Body of pancreas (tissue), 4 donors: ENCODE results near the gene NLRP12. TPM values are rescaled to one million over a fixed set of nuclear protein-coding genes. Genes with fewer than 3 reads are reported as not detected.

Experiments
- ATAC-seq: fragments of 150-250 bp; one replicate; pipeline ENCODE4 v1.9.1; 2016
- DNase-seq, 4 donors: peaks; one replicate each; pipeline ENCODE4 v3.0.0-alpha.2; 2019
- H3K27ac ChIP-seq, 4 donors: fragments of 200-600 bp; sonication (generic); 1 replicate in 3 of 4; 2 replicates in 1 of 4; pipeline versions ENCODE4 v1.5.1 to v1.6.1; 2016 to 2019; ENCODE audit warnings: mild to moderate bottlenecking in 1 of 4, mixed read lengths in 1 of 4, moderate library complexity in 1 of 4
- H3K27me3 ChIP-seq, 2 donors: fragments of 200-600 bp; sonication (generic); one replicate each; pipeline ENCODE4 v1.6.0; 2016; ENCODE audit warnings: mild to moderate bottlenecking in 1 of 2
- H3K36me3 ChIP-seq, 2 donors: fragments of 200-600 bp; sonication (generic); replicated peaks in 1 of 2; 2 replicates each; pipeline ENCODE4 v1.5.1; 2016; ENCODE audit warnings: low read depth in 2 of 2; ENCODE audit not compliant: insufficient read depth in 1 of 2
- H3K4me1 ChIP-seq: fragments of 200-600 bp; sonication (generic); one replicate; pipeline ENCODE4 v1.6.0; 2016
- H3K4me3 ChIP-seq, 2 donors: fragments of 200-600 bp; sonication (generic); 1 replicate in 1 of 2; 2 replicates in 1 of 2; pipeline ENCODE4 v1.5.1; 2016 to 2019
- H3K9me3 ChIP-seq, 3 donors: fragments of 200-600 bp; sonication (generic); 1 replicate in 2 of 3; 2 replicates in 1 of 3; pipeline ENCODE4 v1.5.1; 2016
- POLR2A ChIP-seq, 3 donors: fragments of 450-650 bp; IDR thresholded peaks; one replicate each; pipeline ENCODE4 v1.6.1; 2016; ENCODE audit warnings: antibody characterized with exemption in 3 of 3, mild to moderate bottlenecking in 2 of 3
- WGBS, 2 donors: methylation state at CpG; one replicate each; pipeline ENCODE4 v1.1.5; 2017; 5-methylcytosine and 5-hydroxymethylcytosine counted together
- intact Hi-C: fragments of 100-400 bp; cut with DNase I; formaldehyde crosslinking; loops from one replicate; pipeline ENCODE4 v1.15.1; 2023
- total RNA-seq, 2 donors: library from RNA; depleted of rRNA; stranded (reverse); fragments of >200 nt; gene quantifications; one replicate each; pipeline ENCODE4 v1.1.0, GENCODE V29; 2016
- TF ChIP-seq, protein P1 (sequence below), 7 experiments: fragments of 450-650 bp in 4 of 7; fragments of 200-600 bp in 3 of 7; sonication (generic) in 3 of 7; IDR thresholded peaks; one replicate each; pipeline ENCODE4 v1.5.1; 2016 to 2019; ENCODE audit warnings: antibody characterized with exemption in 7 of 7

Gene NLRP12
- total RNA-seq, 2 donors from 2014 or later = 0.26 TPM; not detected in 1

DNA sequence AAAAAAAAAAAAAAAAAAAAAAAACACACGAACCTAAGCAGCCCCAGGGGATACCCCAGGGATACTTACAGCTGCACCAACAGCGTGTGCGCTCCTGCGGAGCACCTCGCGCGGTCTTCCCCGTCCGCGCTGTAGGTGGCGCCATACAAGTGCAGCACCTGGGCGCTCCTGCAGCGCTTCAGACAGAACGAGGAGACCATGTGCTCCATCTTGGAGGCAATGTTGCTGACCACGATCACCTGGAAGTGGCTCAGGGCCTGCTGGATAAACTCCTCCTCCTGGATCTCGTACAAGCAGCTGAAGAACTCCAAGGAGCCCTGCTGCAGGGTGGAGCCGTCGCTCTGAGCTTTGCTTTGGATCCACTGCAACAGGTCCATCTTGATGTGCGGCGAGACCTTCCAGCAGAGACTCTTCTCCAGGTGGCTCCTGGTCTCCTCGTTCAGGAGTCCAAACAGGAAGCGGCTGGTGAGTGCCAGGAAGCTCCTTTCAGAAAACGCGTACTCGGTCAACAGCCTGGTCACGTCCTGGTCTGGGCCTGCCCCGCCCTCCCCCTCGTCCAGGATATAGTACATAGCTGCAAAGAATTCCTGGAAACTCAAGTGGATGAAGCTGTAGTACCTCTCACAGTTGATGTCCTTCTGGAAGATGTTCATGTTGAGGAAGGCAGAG is 14.5 kb downstream of the NLRP12 start:
- no peak overlapping the region for H3K27ac ChIP-seq
- intact Hi-C loops = no loop called here
- DNase-seq (no peak), ATAC-seq (peak; percentile 42)
- H3K4me1 ChIP-seq = no peaks in the 10 kb centered on the region
- no peaks in the 10 kb centered on the region for H3K36me3 ChIP-seq
- no peak overlapping the region for H3K4me3 ChIP-seq
- no peaks in the 10 kb centered on the region for H3K27me3 ChIP-seq
- H3K9me3 ChIP-seq = no peaks in the 10 kb centered on the region
- no peak for TF ChIP-seq POLR2A (IDR thresholded peaks at IDR 0.05)
- TF ChIP-seq, protein P1, sequence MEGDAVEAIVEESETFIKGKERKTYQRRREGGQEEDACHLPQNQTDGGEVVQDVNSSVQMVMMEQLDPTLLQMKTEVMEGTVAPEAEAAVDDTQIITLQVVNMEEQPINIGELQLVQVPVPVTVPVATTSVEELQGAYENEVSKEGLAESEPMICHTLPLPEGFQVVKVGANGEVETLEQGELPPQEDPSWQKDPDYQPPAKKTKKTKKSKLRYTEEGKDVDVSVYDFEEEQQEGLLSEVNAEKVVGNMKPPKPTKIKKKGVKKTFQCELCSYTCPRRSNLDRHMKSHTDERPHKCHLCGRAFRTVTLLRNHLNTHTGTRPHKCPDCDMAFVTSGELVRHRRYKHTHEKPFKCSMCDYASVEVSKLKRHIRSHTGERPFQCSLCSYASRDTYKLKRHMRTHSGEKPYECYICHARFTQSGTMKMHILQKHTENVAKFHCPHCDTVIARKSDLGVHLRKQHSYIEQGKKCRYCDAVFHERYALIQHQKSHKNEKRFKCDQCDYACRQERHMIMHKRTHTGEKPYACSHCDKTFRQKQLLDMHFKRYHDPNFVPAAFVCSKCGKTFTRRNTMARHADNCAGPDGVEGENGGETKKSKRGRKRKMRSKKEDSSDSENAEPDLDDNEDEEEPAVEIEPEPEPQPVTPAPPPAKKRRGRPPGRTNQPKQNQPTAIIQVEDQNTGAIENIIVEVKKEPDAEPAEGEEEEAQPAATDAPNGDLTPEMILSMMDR (IDR thresholded peaks at IDR 0.05) = no peak
- 73% methylated on average over 12 to 28 of the region's 28 CpGs for WGBS, 2 donors

DNA sequence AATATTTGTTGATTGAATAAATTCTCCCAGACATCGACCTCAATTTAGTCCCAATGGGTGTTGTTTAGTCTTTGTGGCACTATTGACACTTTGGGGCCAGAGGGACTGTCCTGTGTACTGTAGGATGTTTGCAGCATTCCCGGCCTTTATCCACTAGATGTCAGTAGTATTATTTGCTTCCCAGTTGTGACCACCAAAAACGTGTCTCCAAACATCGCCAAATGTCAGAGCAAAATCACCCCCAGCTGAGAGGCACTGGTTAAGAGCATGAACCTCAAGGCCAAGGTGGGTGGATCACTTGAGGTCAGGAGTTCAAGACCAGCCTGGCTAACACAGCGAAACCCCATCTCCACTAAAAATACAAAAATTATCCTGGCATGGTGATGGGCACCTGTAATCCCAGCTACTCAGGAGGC is 15.4 kb downstream of the NLRP12 start:
- WGBS, 2 donors = 15 to 20% methylated on average over 5 of the region's 5 CpGs
- no peak for ATAC-seq
- no peaks in the 10 kb centered on the region for H3K4me1 ChIP-seq

DNA sequence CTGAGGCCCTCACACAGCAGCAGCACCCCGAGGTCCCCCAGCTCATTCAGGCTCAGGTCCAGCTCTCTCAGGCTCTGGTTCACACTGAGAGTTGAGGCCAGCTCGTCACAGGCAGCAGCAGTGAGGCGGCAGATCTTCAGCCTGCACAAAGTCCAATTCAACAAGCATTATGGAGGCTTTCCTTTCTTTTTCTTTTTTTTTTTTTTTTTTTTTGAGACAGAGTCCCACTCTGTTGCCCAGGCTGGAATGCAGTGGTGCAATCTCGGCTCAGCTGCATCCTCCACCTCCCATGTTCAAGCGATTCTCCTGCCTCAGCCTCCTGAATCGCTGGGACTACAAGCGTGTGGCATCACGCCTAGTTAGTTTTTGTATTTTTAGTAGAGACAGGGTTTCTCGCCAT is 22.9 kb downstream of the NLRP12 start:
- ATAC-seq (no peak), DNase-seq (no peak)
- Histone ChIP-seq H3K27me3 (no peaks in the 10 kb centered on the region), H3K4me3 (no peak overlapping the region), H3K27ac (no peak overlapping the region), H3K4me1 (no peaks in the 10 kb centered on the region), H3K36me3 (no peaks in the 10 kb centered on the region), H3K9me3 (no peaks in the 10 kb centered on the region)
- WGBS, 2 donors = 72 to 74% methylated on average over 9 of the region's 9 CpGs
- TF ChIP-seq POLR2A (IDR thresholded peaks at IDR 0.05) = no peak
- TF ChIP-seq, protein P1 (IDR thresholded peaks at IDR 0.05) = no peak
- intact Hi-C loops = no loop called here

More for the DNA sequence above, 15.4 kb downstream of the NLRP12 start:
- Histone ChIP-seq H3K4me3 (no peak overlapping the region), H3K36me3 (no peaks in the 10 kb centered on the region), H3K27ac (no peak overlapping the region), H3K27me3 (no peaks in the 10 kb centered on the region), H3K9me3 (no peaks in the 10 kb centered on the region)
- TF ChIP-seq POLR2A (IDR thresholded peaks at IDR 0.05) = no peak
- TF ChIP-seq, protein P1 (IDR thresholded peaks at IDR 0.05) = peak in 4 of 7 experiments; percentile 15 to 38 (median 26)
- DNase-seq = no peak
- intact Hi-C loops = no loop called here

DNA sequence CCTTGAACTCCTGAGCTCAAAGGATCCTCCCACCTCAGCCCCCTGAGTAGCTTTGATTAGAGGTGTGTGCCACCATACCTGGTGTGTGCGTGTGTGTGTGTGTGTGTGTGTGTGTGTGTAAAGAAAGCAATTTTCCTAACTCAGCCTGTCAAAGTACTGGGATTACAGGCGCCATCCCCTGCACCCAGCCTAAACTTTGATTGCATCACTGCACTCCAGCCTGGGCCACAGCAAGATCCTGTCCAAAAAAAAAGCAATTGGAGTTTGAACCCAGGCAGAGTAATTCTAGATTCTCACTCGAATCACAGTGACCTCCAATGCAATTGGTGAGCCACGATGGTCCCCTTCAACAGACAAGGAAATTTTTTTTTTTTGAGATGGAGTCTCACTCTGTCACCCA is 29.1 kb downstream of the NLRP12 start:
- no peak overlapping the region for H3K4me3 ChIP-seq
- ATAC-seq = no peak
- no peak overlapping the region for H3K27ac ChIP-seq
- no peak for TF ChIP-seq POLR2A (IDR thresholded peaks at IDR 0.05)
- TF ChIP-seq, protein P1 (IDR thresholded peaks at IDR 0.05) = no peak
- DNase-seq = no peak
- no peaks in the 10 kb centered on the region for H3K27me3 ChIP-seq
- no peaks in the 10 kb centered on the region for H3K36me3 ChIP-seq
- no peaks in the 10 kb centered on the region for H3K4me1 ChIP-seq
- no peaks in the 10 kb centered on the region for H3K9me3 ChIP-seq
- WGBS, 2 donors = 27 to 40% methylated on average over 2 to 4 of the region's 4 CpGs
- intact Hi-C loops = loop anchor here (10.0 kb wide), 1 partner anchor 230 kb away; no protein-coding TSS in a partner anchor
